Activated naive CD4-positive, alpha-beta T cell treated with anti-CD3 and anti-CD28 coated beads, Interleukin-2, amount 10 ng/mL, durations not matched to agents 7 days and 5 days (primary cell): ENCODE results near the gene NBPF1.
"Not testable (repeated sequence)": the region's sequence is repeated elsewhere in the genome, so short reads cannot be mapped to it uniquely, and the experiment has no call there.

ENCODE experiments used
- CTCF ChIA-PET: fragments of 350-600 bp; sonication (Branson Sonifier 250); formaldehyde crosslinking; loops from one replicate; lab custom pipeline; 2021; ENCODE audit warnings: antibody characterized with exemption; lab: Charles Lee
- DNase-seq: peaks from one replicate; pipeline ENCODE4 v3.0.0-alpha.2; 2020
- H3K27ac Mint-ChIP-seq: one replicate; pipeline ENCODE4 v1.8.0; 2021; ENCODE audit warnings: mild to moderate bottlenecking, moderate library complexity, mixed read lengths
- H3K27me3 Mint-ChIP-seq: one replicate; pipeline ENCODE4 v1.8.0; 2021; ENCODE audit warnings: mild to moderate bottlenecking, mixed read lengths
- H3K36me3 Mint-ChIP-seq: one replicate; pipeline ENCODE4 v1.8.0; 2021; ENCODE audit warnings: mixed read lengths
- H3K4me1 Mint-ChIP-seq: one replicate; pipeline ENCODE4 v1.8.0; 2021; ENCODE audit warnings: mixed read lengths
- H3K4me3 Mint-ChIP-seq: one replicate; pipeline ENCODE4 v1.8.0; 2021; ENCODE audit warnings: mild to moderate bottlenecking, moderate library complexity, mixed read lengths
- H3K9me3 Mint-ChIP-seq: one replicate; pipeline ENCODE4 v1.8.0; 2021; ENCODE audit warnings: mixed read lengths

Gene NBPF1

GRCh38 chr1:16619803-16620501 lies 6.6 kb upstream of the NBPF1 start:
- H3K4me3 Mint-ChIP-seq, H3K36me3 Mint-ChIP-seq, H3K4me1 Mint-ChIP-seq, H3K27me3 Mint-ChIP-seq, H3K27ac Mint-ChIP-seq, H3K9me3 Mint-ChIP-seq: not testable (repeated sequence)
- CTCF ChIA-PET, result interaction anchor here (0.9 to 3.2 kb wide), 9 partner anchors 8 to 341 kb away, joined by 3 to 20 read pairs (median 9); no protein-coding TSS in a partner anchor
- DNase-seq, result peak; percentile 19

DNA sequence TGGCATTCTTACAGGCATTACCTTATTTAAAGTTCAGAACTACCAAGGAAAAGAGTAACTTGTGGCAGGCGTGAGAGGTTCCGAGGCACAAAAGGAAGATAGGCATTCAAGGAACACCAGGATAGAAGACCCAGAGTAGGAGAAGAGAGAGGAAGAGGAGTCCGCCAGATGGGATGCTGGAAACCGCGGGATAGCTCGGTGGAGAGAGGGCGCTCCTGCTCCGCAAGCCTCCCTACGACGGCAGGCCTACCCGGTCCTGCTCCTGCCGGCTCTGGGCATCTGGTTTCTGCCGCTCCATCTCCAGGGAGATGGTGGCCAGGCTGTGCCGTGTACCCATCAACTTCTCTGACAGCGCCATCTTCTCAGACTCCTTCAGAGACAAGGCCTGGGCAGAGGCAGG lies 5.4 kb upstream of the NBPF1 start:
- Mint-ChIP-seq H3K27me3 (no peaks in the 10 kb centered on the region), H3K36me3 (no peaks in the 10 kb centered on the region), H3K9me3 (no peaks in the 10 kb centered on the region), H3K27ac (no peak overlapping the region), H3K4me1 (no peaks in the 10 kb centered on the region), H3K4me3 (no peak overlapping the region)
- DNase-seq, result peak; percentile 19
- CTCF ChIA-PET, result interaction anchor here (0.9 to 1.1 kb wide), 2 partner anchors 15 to 333 kb away, joined by 3 to 4 read pairs; no protein-coding TSS in a partner anchor

- no peaks in the 10 kb centered on the region for H3K36me3 Mint-ChIP-seq
- no peaks in the 10 kb centered on the region for H3K4me1 Mint-ChIP-seq
- no peaks in the 10 kb centered on the region for H3K27me3 Mint-ChIP-seq
- DNase-seq, result no peak
- CTCF ChIA-PET, result interaction anchor here (0.9 to 1.1 kb wide), 2 partner anchors 14 to 334 kb away, joined by 3 to 4 read pairs; no protein-coding TSS in a partner anchor
- no peak overlapping the region for H3K27ac Mint-ChIP-seq
- no peak overlapping the region for H3K4me3 Mint-ChIP-seq
- H3K9me3 Mint-ChIP-seq, result no peaks in the 10 kb centered on the region
Observed at GRCh38 chr1:16617778-16618580, 4.6 kb upstream of the NBPF1 start.

GRCh38 chr1:16617114-16617631 lies 3.8 kb upstream of the NBPF1 start:
- Mint-ChIP-seq H3K36me3 (no peaks in the 10 kb centered on the region), H3K4me3 (no peak overlapping the region), H3K9me3 (no peaks in the 10 kb centered on the region), H3K27ac (no peak overlapping the region), H3K4me1 (no peaks in the 10 kb centered on the region), H3K27me3 (no peaks in the 10 kb centered on the region)
- CTCF ChIA-PET, result interaction anchor here (1.0 to 1.6 kb wide), 2 partner anchors 8 to 16 kb away, joined by 4 to 9 read pairs; no protein-coding TSS in a partner anchor
- peak; percentile 20 for DNase-seq

DNA sequence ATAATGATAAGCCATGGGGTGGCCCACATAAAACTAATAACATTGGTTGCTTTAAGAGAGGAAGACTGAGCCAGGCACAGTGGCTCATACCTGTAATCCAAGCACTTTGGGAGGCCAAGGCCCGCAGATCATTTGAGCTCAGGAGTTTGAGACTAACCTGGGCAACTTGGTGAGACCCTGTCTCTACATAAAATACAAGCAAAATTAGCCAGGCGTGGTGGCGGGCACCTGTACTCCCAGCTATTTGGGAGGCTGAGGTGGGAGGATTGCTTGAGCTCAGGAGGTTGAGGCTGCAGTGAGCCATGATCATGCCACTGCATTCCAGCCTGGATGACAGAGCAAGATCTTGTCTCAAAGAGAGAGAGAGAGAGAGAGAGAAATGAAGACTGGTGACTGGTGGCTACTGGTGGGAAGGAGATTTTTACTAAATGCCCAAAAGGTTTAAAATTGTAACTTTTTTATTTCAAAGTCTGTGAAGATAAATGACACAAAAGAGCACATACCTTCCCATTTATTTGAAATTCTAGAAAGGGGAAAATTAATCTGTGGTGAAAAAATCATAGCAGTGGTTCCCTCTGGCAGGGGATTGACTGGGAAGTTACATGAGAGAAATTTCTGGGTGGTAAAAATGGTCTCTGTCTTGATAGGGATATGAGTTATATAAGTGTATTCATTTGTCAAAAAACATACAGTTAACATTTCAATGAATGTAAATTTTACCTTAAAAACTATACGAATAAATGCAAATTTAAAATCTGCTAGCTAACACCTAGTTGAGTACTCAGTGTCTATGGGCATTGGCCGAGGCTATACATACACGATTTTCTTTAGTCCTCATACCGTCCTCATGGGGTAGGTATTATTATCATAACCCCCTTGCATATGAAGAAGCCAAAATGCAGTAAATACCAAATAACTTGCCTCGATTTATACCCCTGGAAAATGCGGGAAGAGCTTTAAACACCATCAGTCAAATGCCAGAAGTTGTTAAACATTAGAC lies 2.2 kb upstream of the NBPF1 start:
- no peak for DNase-seq
- Mint-ChIP-seq H3K27ac (no peak overlapping the region), H3K9me3 (no peaks in the 10 kb centered on the region), H3K27me3 (no peaks in the 10 kb centered on the region), H3K4me3 (no peak overlapping the region), H3K4me1 (no peaks in the 10 kb centered on the region), H3K36me3 (no peaks in the 10 kb centered on the region)
- CTCF ChIA-PET, result interaction anchor here (0.7 to 1.6 kb wide), 3 partner anchors 9 to 29 kb away, joined by 3 to 9 read pairs (median 4); no protein-coding TSS in a partner anchor

- DNase-seq, result no peak
Observed at GRCh38 chr1:16614361-16615252, 1.2 kb upstream of the NBPF1 start.

GRCh38 chr1:16612332-16613172 lies 812 bp downstream of the NBPF1 start:
- CTCF ChIA-PET, result interaction anchor here (0.8 to 1.7 kb wide), 4 partner anchors 9 to 96 kb away, joined by 3 to 13 read pairs (median 4); no protein-coding TSS in a partner anchor
- Mint-ChIP-seq H3K27ac (no peak overlapping the region), H3K27me3 (no peaks in the 10 kb centered on the region)

More at GRCh38 chr1:16614361-16615252, 1.2 kb upstream of the NBPF1 start:
- Mint-ChIP-seq H3K4me1 (no peaks in the 10 kb centered on the region), H3K27ac (no peak overlapping the region), H3K36me3 (no peaks in the 10 kb centered on the region), H3K27me3 (no peaks in the 10 kb centered on the region), H3K4me3 (no peak overlapping the region), H3K9me3 (no peaks in the 10 kb centered on the region)
- CTCF ChIA-PET, result interaction anchor here (1.0 kb wide), 1 partner anchor 10 kb away, joined by 4 read pairs; no protein-coding TSS in a partner anchor

DNA sequence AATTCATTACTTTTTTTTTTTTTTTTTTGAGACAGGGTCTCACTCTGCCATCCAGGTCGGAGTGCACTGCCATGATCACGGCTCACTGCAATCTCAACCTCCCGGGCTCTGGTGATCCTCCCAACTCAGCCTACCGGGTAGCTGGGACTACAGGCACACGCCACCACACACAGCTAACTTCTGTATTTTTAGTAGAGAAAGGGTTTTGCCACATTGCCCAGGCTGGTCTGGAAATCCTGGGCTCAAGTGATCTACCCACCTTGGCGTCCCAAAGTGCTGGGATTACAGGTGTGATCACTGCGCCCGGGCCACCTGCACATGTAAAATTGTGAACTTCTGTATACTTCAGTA lies 1.4 kb downstream of the NBPF1 start:
- H3K36me3 Mint-ChIP-seq, result not testable (repeated sequence)

More at GRCh38 chr1:16612332-16613172, 812 bp downstream of the NBPF1 start:
- Mint-ChIP-seq H3K36me3 (no peaks in the 10 kb centered on the region), H3K4me1 (no peaks in the 10 kb centered on the region), H3K9me3 (no peaks in the 10 kb centered on the region), H3K4me3 (no peak overlapping the region)
- DNase-seq, result peak; percentile 30

GRCh38 chr1:16611164-16611563 lies 2.2 kb downstream of the NBPF1 start:
- H3K4me1 Mint-ChIP-seq, CTCF ChIA-PET, H3K36me3 Mint-ChIP-seq, H3K27me3 Mint-ChIP-seq, H3K27ac Mint-ChIP-seq, H3K9me3 Mint-ChIP-seq, DNase-seq, H3K4me3 Mint-ChIP-seq: not testable (repeated sequence)

More for the DNA sequence above, 1.4 kb downstream of the NBPF1 start:
- not testable (repeated sequence) for H3K27ac Mint-ChIP-seq, H3K4me3 Mint-ChIP-seq, H3K4me1 Mint-ChIP-seq, DNase-seq, H3K9me3 Mint-ChIP-seq, H3K27me3 Mint-ChIP-seq
- CTCF ChIA-PET, result interaction anchor here (0.8 to 1.7 kb wide), 4 partner anchors 10 to 97 kb away, joined by 3 to 13 read pairs (median 4); no protein-coding TSS in a partner anchor

DNA sequence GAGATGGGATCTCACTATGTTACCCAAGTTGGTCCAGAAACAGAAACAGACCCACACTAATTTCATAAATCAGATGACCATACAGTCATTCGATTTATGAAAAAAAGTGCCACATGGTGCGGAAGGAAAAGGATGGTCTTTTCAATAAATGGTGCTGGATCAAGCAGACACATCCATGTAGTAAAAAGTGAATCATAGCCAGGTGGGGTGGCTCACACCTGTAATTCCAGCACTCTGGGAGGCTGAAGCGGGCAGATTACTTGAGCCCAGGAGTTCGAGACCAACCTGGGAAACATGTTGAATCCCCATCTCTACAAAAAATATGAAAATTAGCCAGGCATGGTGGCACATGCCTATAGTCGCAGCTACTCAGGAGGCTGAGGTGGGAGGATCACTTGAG lies 2.8 kb downstream of the NBPF1 start:
- H3K36me3 Mint-ChIP-seq, H3K27ac Mint-ChIP-seq, H3K9me3 Mint-ChIP-seq, H3K27me3 Mint-ChIP-seq, H3K4me3 Mint-ChIP-seq, DNase-seq, H3K4me1 Mint-ChIP-seq: not testable (repeated sequence)
- CTCF ChIA-PET, result interaction anchor here (2.1 kb wide), 2 partner anchors 10 to 14 kb away, joined by 5 to 16 read pairs; no protein-coding TSS in a partner anchor

DNA sequence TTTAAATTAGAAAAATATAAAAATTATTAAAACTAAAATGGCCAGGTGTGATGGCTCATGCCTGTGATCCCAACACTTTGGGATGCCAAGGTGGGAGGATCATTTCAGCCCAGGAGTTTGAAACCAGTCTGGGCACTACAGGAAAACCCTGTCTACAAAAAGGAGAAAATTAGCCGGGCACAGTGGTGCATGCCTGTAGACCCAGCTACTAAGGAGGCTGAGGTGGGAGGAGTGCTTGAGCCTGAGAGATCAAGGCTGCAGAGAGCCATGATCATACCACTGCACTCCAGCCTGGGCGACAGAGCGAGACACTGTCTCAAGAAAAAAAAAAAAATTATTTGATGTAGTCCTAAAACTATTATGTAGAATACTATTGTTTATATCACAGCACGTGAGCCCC lies 3.6 kb downstream of the NBPF1 start:
- H3K4me1 Mint-ChIP-seq, H3K9me3 Mint-ChIP-seq, H3K27me3 Mint-ChIP-seq, DNase-seq, H3K36me3 Mint-ChIP-seq, H3K4me3 Mint-ChIP-seq, H3K27ac Mint-ChIP-seq: not testable (repeated sequence)
- CTCF ChIA-PET, result interaction anchor here (1.0 to 2.1 kb wide), 3 partner anchors 11 to 17 kb away, joined by 3 to 16 read pairs (median 5); no protein-coding TSS in a partner anchor
